Measurements from ENCODE around the gene RRAGD.

The RRAGD gene

GRCh38 chr6:89412071-89413005, at the start of gene RRAGD:
TSS of gene RRAGD (minus strand) at chr6:89412273. CDS start at chr6:89411993, 280 bp downstream.
- no peak for DNase-seq (ENCODE audit: low read depth, low spot score)

- DNase-seq (ENCODE audit: low read depth, low spot score), result no peak
Observed at GRCh38 chr6:89460713-89461112, 48.6 kb upstream of the RRAGD start.

- DNase-seq (ENCODE audit: low read depth, low spot score), result no peak
Observed at GRCh38 chr6:89459501-89459900, 47.4 kb upstream of the RRAGD start.

GRCh38 chr6:89458704-89459103, 46.6 kb upstream of the RRAGD start:
- no peak for DNase-seq (ENCODE audit: low read depth, low spot score)

GRCh38 chr6:89454300-89454699, 42.2 kb upstream of the RRAGD start:
- no peak for DNase-seq (ENCODE audit: low read depth, low spot score)

- DNase-seq (ENCODE audit: low read depth, low spot score), result no peak
Observed at GRCh38 chr6:89452281-89452680, 40.2 kb upstream of the RRAGD start.

- no peak for DNase-seq (ENCODE audit: low read depth, low spot score)
Observed at GRCh38 chr6:89449193-89449592, 37.1 kb upstream of the RRAGD start.

- no peak for DNase-seq (ENCODE audit: low read depth, low spot score)
Observed at GRCh38 chr6:89443658-89444057, 31.6 kb upstream of the RRAGD start.

- DNase-seq (ENCODE audit: low read depth, low spot score), result no peak
Observed at GRCh38 chr6:89440200-89440599, 28.1 kb upstream of the RRAGD start.

GRCh38 chr6:89439014-89439413, 26.9 kb upstream of the RRAGD start:
- DNase-seq (ENCODE audit: low read depth, low spot score), result no peak

GRCh38 chr6:89438248-89438647, 26.2 kb upstream of the RRAGD start:
- DNase-seq (ENCODE audit: low read depth, low spot score), result no peak

GRCh38 chr6:89436226-89436625, 24.2 kb upstream of the RRAGD start:
- no peak for DNase-seq (ENCODE audit: low read depth, low spot score)

- DNase-seq (ENCODE audit: low read depth, low spot score), result no peak
Observed at GRCh38 chr6:89434954-89435353, 22.9 kb upstream of the RRAGD start.

GRCh38 chr6:89434150-89434499, 22.1 kb upstream of the RRAGD start:
- no peak for DNase-seq (ENCODE audit: low read depth, low spot score)

GRCh38 chr6:89433252-89434149, 21.4 kb upstream of the RRAGD start:
- DNase-seq (ENCODE audit: low read depth, low spot score), result no peak

- no peak for DNase-seq (ENCODE audit: low read depth, low spot score)
Observed at GRCh38 chr6:89432875-89433251, 20.8 kb upstream of the RRAGD start, which contains the start of gene ANKRD6. TSS of gene ANKRD6 (plus strand) at chr6:89433152. CDS start at chr6:89566977, 133,825 bp downstream.

- DNase-seq (ENCODE audit: low read depth, low spot score), result no peak
Observed at GRCh38 chr6:89430201-89430962, 18.3 kb upstream of the RRAGD start.

GRCh38 chr6:89416796-89417195, 4.7 kb upstream of the RRAGD start:
- DNase-seq (ENCODE audit: low read depth, low spot score), result no peak

- no peak for DNase-seq (ENCODE audit: low read depth, low spot score)
Observed at GRCh38 chr6:89415185-89415584, 3.1 kb upstream of the RRAGD start.

GRCh38 chr6:89414215-89414614, 2.1 kb upstream of the RRAGD start:
- no peak for DNase-seq (ENCODE audit: low read depth, low spot score)

GRCh38 chr6:89413006-89413400, 930 bp upstream of the RRAGD start:
- DNase-seq (ENCODE audit: low read depth, low spot score), result no peak

All from brain pericyte (primary cell).